Natural killer cell (primary cell): Measurements from ENCODE around the gene NAE1. TPM values are rescaled to one million over a fixed set of nuclear protein-coding genes. Genes with fewer than 3 reads are reported as not detected.

Source experiments
- ATAC-seq, 3 donors: fragments of 150-1000 bp in 2 of 3; fragments of 200-7000 bp in 1 of 3; cut with Tn5 transposase; 1 replicate in 1 of 3; 2 replicates in 2 of 3; pipeline ENCODE4 v1.10.0; 2021; ENCODE audit warnings: mild to moderate bottlenecking in 2 of 3, moderate library complexity in 2 of 3
- DNase-seq, 2 donors: peaks; one replicate each; pipeline versions ENCODE4 v3.0.0 to v3.0.0-alpha.2; 2013 to 2021; ENCODE audit warnings: mixed read lengths in 1 of 2
- H3K27ac ChIP-seq: one replicate; pipeline ENCODE4 v1.5.1; 2013; ENCODE audit warnings: mild to moderate bottlenecking, low read length
- H3K27me3 ChIP-seq: one replicate; pipeline ENCODE4 v1.6.1; 2013; ENCODE audit warnings: low read length; ENCODE audit not compliant: control insufficient read depth, insufficient read depth
- H3K36me3 ChIP-seq: one replicate; pipeline ENCODE4 v1.6.1; 2013; ENCODE audit warnings: low read length; ENCODE audit not compliant: control insufficient read depth, insufficient read depth
- H3K4me1 ChIP-seq: one replicate; pipeline ENCODE4 v1.6.1; 2013; ENCODE audit warnings: low read length; ENCODE audit not compliant: control insufficient read depth, insufficient read depth
- H3K4me3 ChIP-seq: one replicate; pipeline ENCODE4 v1.5.1; 2013; ENCODE audit warnings: low read length
- H3K9me3 ChIP-seq: one replicate; pipeline ENCODE4 v1.6.1; 2013; ENCODE audit warnings: low read length; ENCODE audit not compliant: control insufficient read depth, insufficient read depth
- H3K27ac Mint-ChIP-seq, 2 donors: one replicate each; pipeline ENCODE4 v1.8.0; 2022; ENCODE audit warnings: mild to moderate bottlenecking in 2 of 2, mixed read lengths in 2 of 2, moderate library complexity in 1 of 2
- H3K27me3 Mint-ChIP-seq, 2 donors: one replicate each; pipeline ENCODE4 v1.8.0; 2022; ENCODE audit warnings: low read depth in 2 of 2, mixed read lengths in 2 of 2
- H3K36me3 Mint-ChIP-seq: one replicate; pipeline ENCODE4 v1.8.0; 2022; ENCODE audit warnings: mixed read lengths
- H3K4me1 Mint-ChIP-seq, 2 donors: one replicate each; pipeline ENCODE4 v1.8.0; 2022; ENCODE audit warnings: mixed read lengths in 2 of 2
- H3K4me3 Mint-ChIP-seq: one replicate; pipeline ENCODE4 v1.8.0; 2022; ENCODE audit warnings: mild to moderate bottlenecking, moderate library complexity, mixed read lengths
- H3K9me3 Mint-ChIP-seq, 2 donors: one replicate each; pipeline ENCODE4 v1.8.0; 2022; ENCODE audit warnings: mixed read lengths in 2 of 2
- CTCF ChIP-seq: fragments of 200-600 bp; IDR thresholded peaks from one replicate; pipeline ENCODE4 v1.8.0; 2022; ENCODE audit warnings: antibody characterized with exemption
- WGBS: methylation state at CpG from one replicate; pipeline ENCODE4 v1.1.7; 2013; ENCODE audit warnings: missing lambda C conversion rate; ENCODE audit not compliant: insufficient coverage; 5-methylcytosine and 5-hydroxymethylcytosine counted together
- intact Hi-C: fragments of 100-400 bp; cut with micrococcal nuclease; formaldehyde crosslinking; loops from one replicate; pipeline ENCODE4 v1.14.2; 2022
- total RNA-seq, 4 donors: library from RNA; stranded (reverse); fragments of 120-200 nt in 1 of 4; gene quantifications; one replicate each; pipeline versions ENCODE4 v1.2.3 to v1.2.4, GENCODE V29; 2013 to 2022

NAE1 gene
- total RNA-seq, 3 donors from 2014 or later (not counting 1 experiment from before 2014, with no cell fraction given) = 77.3 to 97.0 (median 78.5) TPM

GRCh38 chr16:66790130-66790733 lies 40.5 kb downstream of the NAE1 start:
- no peaks in the 10 kb centered on the region for H3K4me1 Mint-ChIP-seq
- H3K27ac Mint-ChIP-seq = no peak overlapping the region
- no peaks in the 10 kb centered on the region for H3K36me3 Mint-ChIP-seq
- no peak for DNase-seq
- ATAC-seq = no peak
- no peaks in the 10 kb centered on the region for H3K27me3 ChIP-seq
- no peaks in the 10 kb centered on the region for H3K9me3 Mint-ChIP-seq
- no peaks in the 10 kb centered on the region for H3K4me1 ChIP-seq
- WGBS = 86% methylated on average over 2 of the region's 3 CpGs
- peaks cover 0 to 3% of the 10 kb centered on the region in 2 donors for H3K27me3 Mint-ChIP-seq
- intact Hi-C loops = no loop called here
- no peak overlapping the region for H3K4me3 ChIP-seq
- H3K9me3 ChIP-seq = no peaks in the 10 kb centered on the region
- no peak overlapping the region for H3K27ac ChIP-seq
- no peak for TF ChIP-seq CTCF
- no peaks in the 10 kb centered on the region for H3K36me3 ChIP-seq
- no peak overlapping the region for H3K4me3 Mint-ChIP-seq

GRCh38 chr16:66787427-66787826 lies 43.3 kb downstream of the NAE1 start:
- Histone ChIP-seq H3K27me3 (no peaks in the 10 kb centered on the region), H3K4me1 (no peaks in the 10 kb centered on the region), H3K9me3 (no peaks in the 10 kb centered on the region), H3K4me3 (no peak overlapping the region), H3K27ac (no peak overlapping the region), H3K36me3 (no peaks in the 10 kb centered on the region)
- Mint-ChIP-seq H3K4me3 (no peak overlapping the region), H3K36me3 (no peaks in the 10 kb centered on the region), H3K4me1 (no peaks in the 10 kb centered on the region), H3K9me3 (no peaks in the 10 kb centered on the region), H3K27me3 (peaks cover 0 to 3% of the 10 kb centered on the region in 2 donors), H3K27ac (no peak overlapping the region)
- no peak for DNase-seq
- intact Hi-C loops = no loop called here
- TF ChIP-seq CTCF = no peak
- no peak for ATAC-seq
- WGBS = 96% methylated on average over 2 of the region's 2 CpGs

- no peak overlapping the region for H3K27ac Mint-ChIP-seq
- no peak for DNase-seq
- no peaks in the 10 kb centered on the region for H3K4me1 ChIP-seq
- ATAC-seq = no peak
- H3K36me3 Mint-ChIP-seq = no peaks in the 10 kb centered on the region
- no peak overlapping the region for H3K27ac ChIP-seq
- intact Hi-C loops = no loop called here
- H3K4me3 Mint-ChIP-seq = no peak overlapping the region
- H3K9me3 Mint-ChIP-seq = no peaks in the 10 kb centered on the region
- H3K36me3 ChIP-seq = no peaks in the 10 kb centered on the region
- 92% methylated on average over 3 of the region's 3 CpGs for WGBS
- H3K27me3 ChIP-seq = no peaks in the 10 kb centered on the region
- TF ChIP-seq CTCF = no peak
- H3K9me3 ChIP-seq = no peaks in the 10 kb centered on the region
- no peak overlapping the region for H3K4me3 ChIP-seq
- H3K4me1 Mint-ChIP-seq = no peaks in the 10 kb centered on the region
- peaks cover 0 to 3% of the 10 kb centered on the region in 2 donors for H3K27me3 Mint-ChIP-seq
Observed at GRCh38 chr16:66786551-66786950, 44.2 kb downstream of the NAE1 start.

- Mint-ChIP-seq H3K4me3 (no peak overlapping the region), H3K27ac (no peak overlapping the region), H3K4me1 (no peaks in the 10 kb centered on the region), H3K27me3 (no peaks in the 10 kb centered on the region), H3K9me3 (no peaks in the 10 kb centered on the region), H3K36me3 (no peaks in the 10 kb centered on the region)
- Histone ChIP-seq H3K36me3 (no peaks in the 10 kb centered on the region), H3K27me3 (no peaks in the 10 kb centered on the region), H3K4me3 (no peak overlapping the region), H3K4me1 (no peaks in the 10 kb centered on the region), H3K27ac (no peak overlapping the region), H3K9me3 (no peaks in the 10 kb centered on the region)
- no peak for TF ChIP-seq CTCF
- intact Hi-C loops = no loop called here
- ATAC-seq (no peak), DNase-seq (no peak)
Observed at GRCh38 chr16:66776457-66776856, 54.3 kb downstream of the NAE1 start.
